ENCODE results near the gene KRT15. TPM values are rescaled to one million over a fixed set of nuclear protein-coding genes. Genes with fewer than 3 reads are reported as not detected.

The KRT15 gene
- polyA plus RNA-seq, 3 donors = 0.03 TPM; not detected in 2

- Histone ChIP-seq H3K4me1 (ENCODE audit: control insufficient read depth in 1 of 2, insufficient read depth in 2 of 2, low read length in 2 of 2) (peaks cover 32 to 38% of the 10 kb centered on the region in 2 donors), H3K4me2 (replicated peaks; ENCODE audit: extremely low read depth, low read length, poor library complexity, severe bottlenecking) (no peak overlapping the region), H3K4me3 (replicated peaks in 1 of 3; ENCODE audit: low read depth in 2 of 3, low read length in 3 of 3) (no peak overlapping the region), H4K20me1 (ENCODE audit: insufficient read depth, low read length) (no peaks in the 10 kb centered on the region), H3K36me3 (replicated peaks in 1 of 2; ENCODE audit: control insufficient read depth in 1 of 2, insufficient read depth in 2 of 2, low read length in 2 of 2) (no peaks in the 10 kb centered on the region), H2AFZ (ENCODE audit: insufficient read depth, low read depth, low read length, poor library complexity, severe bottlenecking) (no peak overlapping the region), H3K79me2 (ENCODE audit: insufficient read depth, low read length) (no peaks in the 10 kb centered on the region), H3K9me3 (replicated peaks in 1 of 2; ENCODE audit: control insufficient read depth in 1 of 2, insufficient read depth in 1 of 2, low read length in 2 of 2) (no peaks in the 10 kb centered on the region), H3K27ac (ENCODE audit: low read depth in 1 of 2, low read length in 2 of 2) (no peak overlapping the region), H3K27me3 (ENCODE audit: control insufficient read depth in 2 of 2, insufficient read depth in 2 of 2, low read length in 2 of 2) (no peaks in the 10 kb centered on the region), H3K9ac (ENCODE audit: insufficient read depth, low read length, poor library complexity, severe bottlenecking) (no peak overlapping the region)
- no peak for DNase-seq
- Mint-ChIP-seq H3K4me3 (no peak overlapping the region), H3K36me3 (no peaks in the 10 kb centered on the region), H3K27ac (no peak overlapping the region), H3K27me3 (ENCODE audit: low read depth in 3 of 3) (peaks cover 3 to 14% (median 10%) of the 10 kb centered on the region in 3 donors), H3K9me3 (peaks cover 0 to 2% (median 0%) of the 10 kb centered on the region in 7 donors), H3K4me1 (peaks cover 35% of the 10 kb centered on the region)
- TF ChIP-seq, protein P1, sequence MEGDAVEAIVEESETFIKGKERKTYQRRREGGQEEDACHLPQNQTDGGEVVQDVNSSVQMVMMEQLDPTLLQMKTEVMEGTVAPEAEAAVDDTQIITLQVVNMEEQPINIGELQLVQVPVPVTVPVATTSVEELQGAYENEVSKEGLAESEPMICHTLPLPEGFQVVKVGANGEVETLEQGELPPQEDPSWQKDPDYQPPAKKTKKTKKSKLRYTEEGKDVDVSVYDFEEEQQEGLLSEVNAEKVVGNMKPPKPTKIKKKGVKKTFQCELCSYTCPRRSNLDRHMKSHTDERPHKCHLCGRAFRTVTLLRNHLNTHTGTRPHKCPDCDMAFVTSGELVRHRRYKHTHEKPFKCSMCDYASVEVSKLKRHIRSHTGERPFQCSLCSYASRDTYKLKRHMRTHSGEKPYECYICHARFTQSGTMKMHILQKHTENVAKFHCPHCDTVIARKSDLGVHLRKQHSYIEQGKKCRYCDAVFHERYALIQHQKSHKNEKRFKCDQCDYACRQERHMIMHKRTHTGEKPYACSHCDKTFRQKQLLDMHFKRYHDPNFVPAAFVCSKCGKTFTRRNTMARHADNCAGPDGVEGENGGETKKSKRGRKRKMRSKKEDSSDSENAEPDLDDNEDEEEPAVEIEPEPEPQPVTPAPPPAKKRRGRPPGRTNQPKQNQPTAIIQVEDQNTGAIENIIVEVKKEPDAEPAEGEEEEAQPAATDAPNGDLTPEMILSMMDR (IDR thresholded peaks at IDR 0.05) = no peak
- 94% methylated on average over 2 of the region's 9 CpGs for WGBS (ENCODE audit: insufficient coverage)
- intact Hi-C loops (cut with micrococcal nuclease) = loop anchor here in 1 of 2 donors (10.0 kb wide), 1 partner anchor 588 kb away; no protein-coding TSS in a partner anchor
These were observed 15.5 kb downstream of the KRT15 start for GRCh38 chr17:41503202-41503601.

DNA sequence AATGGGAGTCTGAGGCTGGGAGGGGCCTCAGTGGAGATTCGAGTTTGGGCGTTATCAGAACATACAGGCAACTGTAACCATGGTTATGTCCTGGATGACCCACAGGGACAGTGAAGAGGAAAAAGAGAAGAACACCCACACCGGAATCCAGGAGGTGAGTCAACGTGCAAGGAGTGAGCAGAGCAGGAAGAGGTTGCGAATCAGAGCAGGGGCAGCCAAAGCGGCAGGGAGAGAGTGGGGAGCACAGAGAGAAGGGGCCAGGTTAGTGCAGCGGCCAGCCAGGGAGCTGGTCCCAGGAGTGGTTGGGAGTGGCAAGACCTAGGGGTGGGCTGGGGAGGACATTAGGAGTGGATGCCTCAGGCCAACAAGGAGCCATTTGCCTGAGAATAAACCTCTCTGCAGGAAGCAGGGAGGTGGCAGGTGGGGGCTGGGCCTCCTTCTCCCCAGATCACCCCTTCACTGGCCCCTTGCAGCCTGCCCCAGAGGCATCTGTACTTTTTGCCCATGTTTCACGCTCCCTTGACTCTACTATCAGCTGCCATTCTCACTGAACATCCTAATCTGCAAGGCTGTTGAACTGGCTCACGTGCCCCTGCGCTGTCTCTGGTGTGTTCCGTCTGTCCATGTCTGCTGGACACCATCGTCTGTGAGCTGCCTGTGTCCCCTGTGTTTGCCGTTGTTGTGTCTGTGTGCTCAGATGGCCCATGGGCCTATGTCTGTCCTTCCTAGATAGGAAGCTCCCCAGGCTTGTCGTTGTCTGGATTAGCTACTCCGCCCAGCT lies 18.4 kb downstream of the KRT15 start:
- H3K27ac Mint-ChIP-seq = peak overlapping the region; percentile 48 to 92 (median 72)
- TF ChIP-seq, protein P1 (IDR thresholded peaks at IDR 0.05) = no peak
- intact Hi-C loops (cut with micrococcal nuclease) = loop anchor here in 1 of 2 donors (10.0 kb wide), 1 partner anchor 586 kb away; no protein-coding TSS in a partner anchor
- 66% methylated on average over 14 of the region's 15 CpGs for WGBS (ENCODE audit: insufficient coverage)
- no peak overlapping the region for H3K9ac ChIP-seq (ENCODE audit: insufficient read depth, low read length, poor library complexity, severe bottlenecking)
- H3K9me3 Mint-ChIP-seq = peaks cover 0 to 7% (median 0%) of the 10 kb centered on the region in 7 donors
- H3K36me3 Mint-ChIP-seq = no peaks in the 10 kb centered on the region
- peak overlapping the region in 1 of 2 donors; percentile 59 for H3K27ac ChIP-seq (ENCODE audit: low read depth in 1 of 2, low read length in 2 of 2)
- no peak overlapping the region for H3K4me3 ChIP-seq (replicated peaks in 1 of 3; ENCODE audit: low read depth in 2 of 3, low read length in 3 of 3)
- peak overlapping the region in 1 of 2 donors; percentile 67 for H3K4me3 Mint-ChIP-seq
- H2AFZ ChIP-seq (ENCODE audit: insufficient read depth, low read depth, low read length, poor library complexity, severe bottlenecking) = peak overlapping the region; percentile 6
- no peaks in the 10 kb centered on the region for H3K27me3 ChIP-seq (ENCODE audit: control insufficient read depth in 2 of 2, insufficient read depth in 2 of 2, low read length in 2 of 2)
- peaks cover 44 to 48% of the 10 kb centered on the region in 2 donors for H3K4me1 ChIP-seq (ENCODE audit: control insufficient read depth in 1 of 2, insufficient read depth in 2 of 2, low read length in 2 of 2)
- peak; percentile 71 to 72 (median 71) for DNase-seq
- H3K36me3 ChIP-seq (replicated peaks in 1 of 2; ENCODE audit: control insufficient read depth in 1 of 2, insufficient read depth in 2 of 2, low read length in 2 of 2) = no peaks in the 10 kb centered on the region
- H3K4me2 ChIP-seq (replicated peaks; ENCODE audit: extremely low read depth, low read length, poor library complexity, severe bottlenecking) = peak overlapping the region; percentile 36
- no peaks in the 10 kb centered on the region for H3K79me2 ChIP-seq (ENCODE audit: insufficient read depth, low read length)
- peaks cover 3 to 11% (median 7%) of the 10 kb centered on the region in 3 donors for H3K27me3 Mint-ChIP-seq (ENCODE audit: low read depth in 3 of 3)
- H3K9me3 ChIP-seq (replicated peaks in 1 of 2; ENCODE audit: control insufficient read depth in 1 of 2, insufficient read depth in 1 of 2, low read length in 2 of 2) = no peaks in the 10 kb centered on the region
- H4K20me1 ChIP-seq (ENCODE audit: insufficient read depth, low read length) = no peaks in the 10 kb centered on the region
- peaks cover 46% of the 10 kb centered on the region for H3K4me1 Mint-ChIP-seq
